ENCODE data around the gene KRTAP4-1.

GRCh38 chr17:41177727-41178271, 6.9 kb downstream of the KRTAP4-1 start, which contains the start of gene KRTAP4-2:
- TF ChIP-seq POLR2A (IDR thresholded peaks at IDR 0.05), result no peak
- TF ChIP-seq CTCF (IDR thresholded peaks at IDR 0.05), result no peak

All from heart left ventricle (tissue), 13 donors.